T-helper 1 cell treated with Interleukin-12 subunit alpha and Interleukin-12 subunit beta and Interleukin-4 antibody, amounts not matched to agents 30 μg/mL and 1 μg/mL, for 36 hours (primary cell): Measurements from ENCODE around the gene SESN3.

ENCODE experiments used
- H3K27ac Mint-ChIP-seq: one replicate; pipeline ENCODE4 v1.8.0; 2021; ENCODE audit warnings: mild to moderate bottlenecking, mixed read lengths
- H3K27me3 Mint-ChIP-seq: one replicate; pipeline ENCODE4 v1.8.0; 2021; ENCODE audit warnings: low read depth, mixed read lengths
- H3K36me3 Mint-ChIP-seq: one replicate; pipeline ENCODE4 v1.8.0; 2021; ENCODE audit warnings: low read depth, mixed read lengths
- H3K4me1 Mint-ChIP-seq: one replicate; pipeline ENCODE4 v1.8.0; 2021; ENCODE audit warnings: low read depth, mixed read lengths
- H3K4me3 Mint-ChIP-seq: one replicate; pipeline ENCODE4 v1.8.0; 2021; ENCODE audit warnings: mild to moderate bottlenecking, moderate library complexity, mixed read lengths
- H3K9me3 Mint-ChIP-seq: one replicate; pipeline ENCODE4 v1.8.0; 2021; ENCODE audit warnings: mixed read lengths

SESN3 gene

DNA sequence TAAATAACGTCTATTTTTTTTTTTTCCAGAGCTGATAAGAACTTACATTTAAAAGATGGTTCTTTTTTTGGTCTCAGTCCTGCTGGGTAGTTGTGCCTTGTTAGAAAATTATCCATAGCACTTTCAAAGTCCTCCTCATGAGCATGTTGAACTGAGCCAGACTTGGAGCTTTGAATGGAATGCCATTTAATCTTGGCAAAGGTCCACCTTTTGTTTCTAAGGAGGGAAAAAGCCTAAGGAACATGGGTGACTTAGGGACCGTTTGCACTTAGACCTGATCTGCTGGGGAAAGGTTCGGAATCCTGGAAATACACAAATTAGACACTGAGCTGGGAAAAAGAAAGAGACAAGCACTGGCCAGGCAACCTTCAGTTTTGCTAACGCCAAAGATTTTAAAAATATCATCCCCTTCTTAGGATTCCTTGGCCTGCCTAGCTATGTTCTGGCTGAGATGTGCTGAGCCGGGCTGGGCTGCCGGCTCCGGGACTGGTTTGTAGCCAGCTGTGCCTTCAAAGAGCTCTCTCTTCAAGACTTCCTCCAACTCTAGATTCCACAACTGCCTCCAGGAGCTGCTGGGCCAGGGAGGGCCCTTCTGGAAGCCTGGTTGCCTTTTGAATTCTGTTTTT, 74.0 kb downstream of the SESN3 start:
- Mint-ChIP-seq H3K4me3 (no peak overlapping the region), H3K36me3 (peaks cover 10% of the 10 kb centered on the region), H3K27me3 (no peaks in the 10 kb centered on the region), H3K4me1 (peaks cover 34% of the 10 kb centered on the region), H3K27ac (no peak overlapping the region), H3K9me3 (no peaks in the 10 kb centered on the region)

DNA sequence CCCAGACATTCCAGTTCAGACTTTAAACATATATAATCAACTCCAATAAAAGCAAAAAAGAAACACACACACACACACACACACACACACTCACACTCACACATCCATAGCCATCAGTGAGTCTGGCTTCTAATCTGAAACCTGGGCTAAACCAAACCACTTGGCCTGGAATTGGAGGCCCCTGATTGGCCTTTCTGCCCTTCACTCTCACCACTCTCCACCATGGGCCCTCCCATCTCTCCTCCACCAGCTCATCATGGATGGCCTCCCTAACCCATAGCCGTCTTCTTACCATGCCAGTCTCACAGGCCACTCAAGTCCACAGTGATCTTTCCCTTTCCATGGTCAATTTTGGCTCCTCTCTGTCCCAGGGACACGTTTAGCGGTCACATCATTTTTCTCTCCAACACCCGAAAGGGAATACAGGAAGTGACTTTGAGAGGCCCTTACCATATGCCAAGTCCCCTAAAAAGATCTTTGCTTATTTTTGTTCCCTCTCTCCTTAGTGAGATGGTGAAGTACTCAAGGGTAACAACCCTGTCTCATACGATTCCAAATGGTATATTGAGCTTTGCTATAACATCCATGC, 74.8 kb downstream of the SESN3 start:
- H3K36me3 Mint-ChIP-seq, result peaks cover 6% of the 10 kb centered on the region
- no peaks in the 10 kb centered on the region for H3K9me3 Mint-ChIP-seq
- H3K27me3 Mint-ChIP-seq, result no peaks in the 10 kb centered on the region
- H3K4me3 Mint-ChIP-seq, result no peak overlapping the region
- H3K4me1 Mint-ChIP-seq, result peaks cover 39% of the 10 kb centered on the region
- no peak overlapping the region for H3K27ac Mint-ChIP-seq

DNA sequence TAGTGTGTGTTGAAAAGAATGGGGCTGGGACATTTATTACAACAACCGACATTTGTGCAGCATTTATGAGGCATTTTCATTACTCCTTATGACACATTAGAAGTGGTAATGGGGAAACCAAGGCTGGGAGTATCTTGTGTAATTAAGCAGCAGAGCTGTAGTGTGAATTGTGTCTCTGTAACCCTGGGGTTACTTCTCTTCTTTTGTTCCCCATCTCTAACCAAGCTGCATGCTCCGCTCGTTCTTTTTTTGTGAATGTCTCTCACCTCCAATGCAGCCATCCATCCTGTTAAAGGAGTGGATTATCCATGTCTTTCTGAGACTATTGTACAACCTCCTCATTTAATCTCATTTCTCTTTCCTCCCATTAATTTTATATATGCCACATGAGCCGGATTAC, 75.6 kb downstream of the SESN3 start:
- Mint-ChIP-seq H3K27ac (no peak overlapping the region), H3K27me3 (no peaks in the 10 kb centered on the region), H3K36me3 (peaks cover 4% of the 10 kb centered on the region), H3K4me1 (peaks cover 39% of the 10 kb centered on the region), H3K9me3 (no peaks in the 10 kb centered on the region), H3K4me3 (no peak overlapping the region)

DNA sequence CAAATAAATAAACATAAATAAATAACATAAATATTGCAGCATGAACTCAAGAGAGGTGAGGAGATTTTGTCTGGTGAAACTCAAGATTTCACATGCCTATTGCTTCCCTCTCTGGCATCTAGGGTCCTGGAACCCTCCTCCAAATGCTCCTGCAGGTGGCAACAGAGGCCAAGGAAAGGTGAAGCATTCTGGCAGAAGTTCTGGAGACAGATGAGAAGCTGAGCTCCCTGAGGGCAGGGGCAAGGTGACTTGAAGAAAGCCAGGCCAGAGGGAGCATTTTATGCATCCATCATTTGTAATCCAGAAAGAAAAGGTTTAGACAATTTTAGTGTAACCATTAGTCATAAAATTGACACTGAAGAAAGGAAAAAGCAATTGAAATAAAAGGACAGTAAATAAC, 76.5 kb downstream of the SESN3 start:
- Mint-ChIP-seq H3K27ac (peak overlapping the region; percentile 37), H3K27me3 (no peaks in the 10 kb centered on the region), H3K4me1 (peaks cover 39% of the 10 kb centered on the region), H3K36me3 (peaks cover 4% of the 10 kb centered on the region), H3K9me3 (no peaks in the 10 kb centered on the region), H3K4me3 (no peak overlapping the region)

DNA sequence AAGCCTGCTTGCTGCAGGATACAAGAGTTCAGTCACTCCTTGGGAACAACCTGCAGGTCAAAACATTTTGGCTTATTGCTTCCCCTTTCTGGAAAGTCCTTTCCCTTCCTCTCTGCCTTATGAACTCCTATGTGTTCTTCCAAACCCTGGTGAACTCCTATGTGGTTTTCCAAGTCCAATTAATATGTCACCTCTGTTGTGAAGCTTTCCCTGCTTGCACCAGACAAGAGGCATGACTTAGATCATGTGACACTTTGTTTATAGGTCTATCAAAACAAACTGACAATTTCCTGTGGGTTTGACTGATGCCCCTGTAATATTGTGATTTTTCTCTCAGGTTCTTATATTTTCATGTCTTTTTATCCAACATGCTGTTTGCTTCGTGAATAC, 77.2 kb downstream of the SESN3 start:
- H3K9me3 Mint-ChIP-seq, result no peaks in the 10 kb centered on the region
- H3K27me3 Mint-ChIP-seq, result no peaks in the 10 kb centered on the region
- H3K27ac Mint-ChIP-seq, result peak overlapping the region; percentile 91
- H3K36me3 Mint-ChIP-seq, result peaks cover 4% of the 10 kb centered on the region
- H3K4me1 Mint-ChIP-seq, result peaks cover 39% of the 10 kb centered on the region
- peak overlapping the region; percentile 87 for H3K4me3 Mint-ChIP-seq

DNA sequence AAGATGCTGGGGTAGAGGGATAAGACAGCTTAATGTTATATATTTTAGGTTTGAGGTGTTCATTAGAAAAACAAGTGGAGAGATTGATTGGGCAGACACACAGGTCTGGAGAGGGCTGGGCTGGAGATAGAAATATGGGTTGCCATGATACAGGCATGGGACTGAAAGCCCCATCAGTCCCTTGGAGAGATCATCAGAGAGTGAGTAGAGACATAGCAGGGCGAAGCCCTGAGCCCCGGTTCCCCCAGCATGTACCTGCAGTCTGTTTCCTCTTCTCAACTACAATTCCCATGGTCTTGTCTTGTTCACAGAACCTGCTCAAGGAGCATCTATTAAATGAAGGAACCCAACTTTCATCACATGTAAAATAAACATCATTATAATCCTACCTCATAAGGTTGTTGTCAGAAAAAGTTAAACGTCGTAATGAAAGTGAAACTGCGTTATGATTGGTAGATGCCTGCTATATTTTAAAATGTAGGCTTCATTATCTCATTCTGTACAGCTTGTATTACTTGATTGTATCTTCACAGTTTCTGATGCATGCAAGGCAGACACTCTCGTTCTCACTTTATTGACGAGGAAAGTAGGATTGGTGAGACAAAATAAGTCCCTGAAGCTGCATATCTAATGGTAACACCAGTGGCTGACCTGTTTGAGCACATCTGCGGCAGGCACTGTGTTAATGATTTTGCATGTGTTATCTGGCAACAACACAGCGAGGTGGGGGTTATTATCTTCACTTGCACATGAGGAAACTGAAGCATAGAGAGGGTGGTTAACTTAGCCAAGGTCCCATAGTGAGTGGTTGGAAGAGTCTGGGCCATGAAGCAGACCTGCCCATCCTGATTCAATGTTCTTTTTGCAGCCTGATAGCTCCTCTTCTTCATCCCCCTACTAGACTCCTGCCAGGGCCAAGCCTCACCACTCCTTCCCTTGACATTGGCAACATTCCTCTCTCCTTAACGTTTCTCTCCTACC, 77.8 kb downstream of the SESN3 start:
- no peaks in the 10 kb centered on the region for H3K9me3 Mint-ChIP-seq
- peaks cover 3% of the 10 kb centered on the region for H3K36me3 Mint-ChIP-seq
- peak overlapping the region; percentile 91 for H3K27ac Mint-ChIP-seq
- H3K4me1 Mint-ChIP-seq, result peaks cover 37% of the 10 kb centered on the region
- H3K27me3 Mint-ChIP-seq, result no peaks in the 10 kb centered on the region
- H3K4me3 Mint-ChIP-seq, result peak overlapping the region; percentile 87

DNA sequence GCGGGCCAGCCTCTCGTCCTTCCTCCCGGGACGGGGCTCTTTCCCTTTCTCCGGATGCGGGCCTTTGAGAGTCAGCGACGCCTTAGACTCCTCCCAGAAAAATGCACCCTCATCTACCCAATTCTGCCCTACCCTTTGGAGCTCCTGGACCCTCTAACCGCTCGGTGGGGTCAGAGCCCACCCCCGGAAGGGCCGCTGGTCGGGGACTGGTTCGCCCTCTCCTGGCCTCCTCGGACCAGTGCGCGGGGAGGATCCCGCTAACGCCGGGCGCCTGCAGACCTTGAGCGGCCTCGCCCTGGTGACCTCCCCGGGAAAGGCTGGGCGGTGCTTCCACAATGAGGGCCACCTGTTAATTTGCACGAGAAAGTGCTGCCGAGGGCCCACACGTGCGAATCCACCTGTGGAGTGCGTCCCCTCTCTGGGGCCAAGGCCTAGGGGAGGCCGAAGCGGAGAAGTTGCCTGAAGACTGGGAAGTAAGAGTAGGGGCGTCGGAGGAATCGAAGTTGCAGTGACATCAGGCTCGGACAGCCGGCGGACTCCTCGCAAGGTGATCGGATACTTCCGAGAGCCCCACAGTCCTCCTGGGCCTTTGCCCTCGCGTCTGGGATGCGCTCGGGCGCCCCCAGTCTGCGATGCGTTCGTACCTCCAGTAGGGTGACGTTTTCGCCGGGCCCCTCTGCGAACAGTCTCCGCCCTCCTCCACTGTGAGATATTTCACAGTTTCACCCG, 79.9 kb downstream of the SESN3 start:
- Mint-ChIP-seq H3K27ac (peak overlapping the region; percentile 84), H3K9me3 (no peaks in the 10 kb centered on the region), H3K4me3 (peak overlapping the region; percentile 84), H3K4me1 (peaks cover 32% of the 10 kb centered on the region), H3K36me3 (no peaks in the 10 kb centered on the region), H3K27me3 (peaks cover 3% of the 10 kb centered on the region)

DNA sequence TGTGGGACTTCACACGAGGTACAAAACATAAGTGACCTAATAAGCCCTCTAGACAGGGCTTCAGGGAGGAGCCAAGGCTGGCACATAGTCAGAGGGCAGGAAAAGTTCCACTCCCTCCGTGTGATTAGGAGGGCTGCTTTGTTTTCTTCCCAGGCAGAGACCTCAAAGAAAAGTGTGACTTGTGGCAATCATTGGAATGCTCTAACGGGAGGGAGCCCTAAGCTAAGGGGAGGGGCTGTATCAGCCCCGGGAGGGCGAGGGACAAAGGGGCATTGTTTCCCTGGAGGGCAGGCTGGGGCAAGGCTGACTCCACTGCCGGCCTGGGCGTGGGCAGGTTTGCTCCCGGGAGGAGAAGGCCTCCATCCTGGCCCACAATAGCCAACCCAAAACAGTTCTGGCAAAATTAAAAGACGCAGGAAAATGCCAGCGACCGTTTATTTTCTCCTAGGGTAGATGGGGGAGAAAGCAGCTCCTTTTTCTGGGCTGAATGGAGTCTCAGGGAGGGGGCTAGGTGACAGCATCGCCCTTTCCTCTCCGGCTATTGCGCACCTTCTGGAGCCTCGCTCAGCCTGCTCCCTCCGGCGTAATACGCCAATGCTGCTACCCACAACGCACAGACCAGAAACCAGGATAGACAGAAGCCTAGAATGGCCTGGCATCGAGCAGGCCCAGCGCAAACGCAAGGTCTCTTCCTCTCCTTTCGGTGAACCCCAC, 81.2 kb downstream of the SESN3 start:
- peak overlapping the region; percentile 84 for H3K4me3 Mint-ChIP-seq
- H3K36me3 Mint-ChIP-seq, result no peaks in the 10 kb centered on the region
- peaks cover 3% of the 10 kb centered on the region for H3K27me3 Mint-ChIP-seq
- H3K27ac Mint-ChIP-seq, result peak overlapping the region; percentile 84
- H3K9me3 Mint-ChIP-seq, result no peaks in the 10 kb centered on the region
- peaks cover 31% of the 10 kb centered on the region for H3K4me1 Mint-ChIP-seq

DNA sequence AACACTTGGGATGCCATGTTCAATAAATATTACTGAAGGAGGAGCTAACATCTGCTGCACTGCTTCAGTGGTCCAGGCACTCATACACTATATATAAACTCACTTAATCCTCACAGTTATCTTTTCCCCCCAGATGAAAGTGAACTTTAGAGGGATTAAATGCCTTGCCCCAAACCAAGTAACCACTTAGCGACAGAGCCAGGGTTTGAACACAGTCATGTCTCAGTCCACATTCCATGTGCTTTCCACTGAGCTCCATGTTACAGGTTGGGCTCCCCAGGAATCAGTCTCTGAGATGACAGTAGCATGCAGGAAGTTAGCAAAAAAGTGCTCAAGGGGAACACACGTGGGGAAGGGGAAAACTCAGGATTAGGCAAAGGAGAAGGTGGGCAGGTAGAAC, 82.1 kb downstream of the SESN3 start:
- peaks cover 30% of the 10 kb centered on the region for H3K4me1 Mint-ChIP-seq
- no peak overlapping the region for H3K27ac Mint-ChIP-seq
- peak overlapping the region; percentile 4 for H3K4me3 Mint-ChIP-seq
- no peaks in the 10 kb centered on the region for H3K9me3 Mint-ChIP-seq
- H3K27me3 Mint-ChIP-seq, result peaks cover 9% of the 10 kb centered on the region
- no peaks in the 10 kb centered on the region for H3K36me3 Mint-ChIP-seq

DNA sequence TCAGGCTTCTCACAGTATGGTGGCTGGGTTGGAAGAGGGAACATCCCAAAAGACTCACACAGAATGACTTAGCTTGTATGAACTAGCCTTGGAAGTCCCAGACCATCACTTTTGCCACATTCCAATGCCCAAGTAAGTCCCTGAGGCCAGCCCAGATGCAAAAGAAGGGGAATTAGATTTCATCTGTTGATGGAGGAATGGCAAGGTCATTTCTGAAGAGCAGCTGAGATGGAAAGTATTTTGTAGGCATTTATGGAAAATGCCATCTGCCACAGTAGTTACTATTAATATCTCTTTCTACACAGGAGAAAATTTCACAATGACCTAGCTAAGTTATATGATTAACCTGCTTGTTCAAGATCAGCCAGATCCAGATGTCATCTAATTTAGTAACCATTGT, 82.6 kb downstream of the SESN3 start:
- Mint-ChIP-seq H3K9me3 (no peaks in the 10 kb centered on the region), H3K27me3 (peaks cover 9% of the 10 kb centered on the region), H3K27ac (no peak overlapping the region), H3K36me3 (no peaks in the 10 kb centered on the region), H3K4me3 (no peak overlapping the region), H3K4me1 (peaks cover 25% of the 10 kb centered on the region)

DNA sequence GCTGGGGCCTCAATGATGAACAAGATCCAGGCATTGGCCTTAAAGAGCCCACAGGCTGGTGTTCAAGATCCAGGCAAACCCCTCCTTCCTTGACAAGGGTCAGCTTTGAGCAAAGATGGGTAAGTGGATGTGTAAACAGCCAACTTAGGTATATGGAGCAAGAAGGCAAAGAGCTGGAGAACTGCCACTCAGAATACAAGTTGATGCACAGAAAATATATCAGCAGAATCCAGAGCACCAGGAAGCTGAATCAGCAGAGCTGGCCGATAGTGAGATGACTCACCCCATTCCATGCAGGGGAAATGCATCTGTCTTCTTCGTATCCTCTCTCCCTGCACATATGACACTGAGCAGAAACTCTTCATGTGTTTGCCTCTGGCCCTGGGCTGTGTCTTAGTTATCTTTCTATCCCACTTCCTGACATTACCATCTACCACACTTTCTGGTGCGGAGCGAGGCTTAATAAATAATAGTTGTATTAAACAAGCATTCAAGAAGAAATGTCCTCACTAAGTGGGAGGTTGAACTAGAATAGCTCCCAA, 83.6 kb downstream of the SESN3 start:
- Mint-ChIP-seq H3K4me1 (peaks cover 18% of the 10 kb centered on the region), H3K27ac (no peak overlapping the region)

DNA sequence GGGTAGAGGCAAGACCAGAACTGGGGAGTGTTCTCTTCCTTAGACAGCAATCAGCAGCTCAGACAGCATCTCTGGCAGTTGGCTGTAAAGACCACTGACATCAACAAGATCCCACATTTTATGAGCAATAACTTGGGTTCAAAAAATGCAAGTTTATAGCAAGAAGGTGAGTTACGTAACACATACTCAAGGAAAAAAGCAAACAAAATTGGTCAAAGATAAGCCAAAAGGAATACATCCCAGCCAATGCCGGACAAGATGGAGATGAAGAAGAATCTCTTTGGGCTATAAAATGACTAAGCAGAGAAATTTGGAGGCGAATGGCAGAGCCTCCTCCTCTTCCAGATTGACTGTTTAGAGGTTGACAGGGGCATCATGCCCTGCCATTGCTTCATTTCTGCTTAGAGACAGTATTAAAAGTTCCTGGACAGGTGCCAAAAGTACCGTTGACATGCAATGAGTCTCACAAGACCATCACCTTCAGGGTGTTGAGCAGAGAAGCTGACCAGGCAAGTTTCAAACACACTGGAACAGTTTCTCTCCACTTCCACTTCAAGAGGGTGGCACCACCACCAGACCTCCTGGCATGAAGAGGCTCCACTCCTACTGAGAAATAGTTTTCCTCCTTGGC, 85.5 kb downstream of the SESN3 start:
- Mint-ChIP-seq H3K4me1 (peaks cover 12% of the 10 kb centered on the region), H3K9me3 (no peaks in the 10 kb centered on the region), H3K36me3 (no peaks in the 10 kb centered on the region), H3K4me3 (no peak overlapping the region), H3K27ac (no peak overlapping the region), H3K27me3 (peaks cover 15% of the 10 kb centered on the region)

More for the DNA sequence above, 83.6 kb downstream of the SESN3 start:
- H3K27me3 Mint-ChIP-seq, result peaks cover 12% of the 10 kb centered on the region
- H3K36me3 Mint-ChIP-seq, result no peaks in the 10 kb centered on the region
- H3K4me3 Mint-ChIP-seq, result no peak overlapping the region
- no peaks in the 10 kb centered on the region for H3K9me3 Mint-ChIP-seq
